Coronary artery (tissue), 2 donors: Measurements from ENCODE around the gene ITGA1.
A peak's percentile ranks its signal among the peaks of the same experiment; 100 is the strongest.
"Not testable (repeated sequence)": the region's sequence is repeated elsewhere in the genome, so short reads cannot be mapped to it uniquely, and the experiment has no call there.

Experiments used
- DNase-seq: peaks from one replicate; pipeline ENCODE4 v3.0.0-alpha.2; 2017; ENCODE audit warnings: low spot score
- H3K27ac ChIP-seq, 2 donors: fragments of 200-600 bp; sonication (generic); one replicate each; pipeline ENCODE4 v1.5.1; 2016 to 2019
- H3K4me3 ChIP-seq: fragments of 200-600 bp; sonication (generic); 2 replicates; pipeline ENCODE4 v1.5.1; 2016; ENCODE audit warnings: mild to moderate bottlenecking, moderate library complexity
- TF ChIP-seq, protein P1 (sequence below): fragments of 200-600 bp; sonication (generic); IDR thresholded peaks from one replicate; pipeline ENCODE4 v1.5.1; 2019; ENCODE audit warnings: antibody characterized with exemption

ITGA1 gene

DNA sequence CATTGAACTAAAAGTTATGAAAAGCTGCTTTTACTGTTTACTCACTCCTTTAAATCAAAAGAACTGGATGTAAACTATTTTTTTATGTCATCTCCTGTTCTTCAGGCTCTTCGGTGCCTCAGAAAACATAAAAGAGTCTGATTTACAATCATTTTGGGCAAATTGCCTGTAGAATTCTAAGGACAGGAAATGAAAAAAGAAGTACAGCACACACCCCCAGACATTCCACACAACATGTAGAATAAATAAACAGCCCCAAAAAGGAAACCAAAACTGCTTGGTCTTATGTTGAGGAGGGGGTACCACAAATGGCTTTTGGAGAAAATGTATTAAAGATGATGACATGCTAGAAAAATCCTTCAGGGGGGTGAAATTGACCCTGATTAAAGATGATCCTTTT is 57.2 kb downstream of the ITGA1 start:
- TF ChIP-seq, protein P1, sequence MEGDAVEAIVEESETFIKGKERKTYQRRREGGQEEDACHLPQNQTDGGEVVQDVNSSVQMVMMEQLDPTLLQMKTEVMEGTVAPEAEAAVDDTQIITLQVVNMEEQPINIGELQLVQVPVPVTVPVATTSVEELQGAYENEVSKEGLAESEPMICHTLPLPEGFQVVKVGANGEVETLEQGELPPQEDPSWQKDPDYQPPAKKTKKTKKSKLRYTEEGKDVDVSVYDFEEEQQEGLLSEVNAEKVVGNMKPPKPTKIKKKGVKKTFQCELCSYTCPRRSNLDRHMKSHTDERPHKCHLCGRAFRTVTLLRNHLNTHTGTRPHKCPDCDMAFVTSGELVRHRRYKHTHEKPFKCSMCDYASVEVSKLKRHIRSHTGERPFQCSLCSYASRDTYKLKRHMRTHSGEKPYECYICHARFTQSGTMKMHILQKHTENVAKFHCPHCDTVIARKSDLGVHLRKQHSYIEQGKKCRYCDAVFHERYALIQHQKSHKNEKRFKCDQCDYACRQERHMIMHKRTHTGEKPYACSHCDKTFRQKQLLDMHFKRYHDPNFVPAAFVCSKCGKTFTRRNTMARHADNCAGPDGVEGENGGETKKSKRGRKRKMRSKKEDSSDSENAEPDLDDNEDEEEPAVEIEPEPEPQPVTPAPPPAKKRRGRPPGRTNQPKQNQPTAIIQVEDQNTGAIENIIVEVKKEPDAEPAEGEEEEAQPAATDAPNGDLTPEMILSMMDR = no peak
- Histone ChIP-seq H3K4me3 (peak overlapping the region; percentile 25), H3K27ac (peak overlapping the region in 1 of 2 donors; percentile 48)
- DNase-seq = no peak

DNA sequence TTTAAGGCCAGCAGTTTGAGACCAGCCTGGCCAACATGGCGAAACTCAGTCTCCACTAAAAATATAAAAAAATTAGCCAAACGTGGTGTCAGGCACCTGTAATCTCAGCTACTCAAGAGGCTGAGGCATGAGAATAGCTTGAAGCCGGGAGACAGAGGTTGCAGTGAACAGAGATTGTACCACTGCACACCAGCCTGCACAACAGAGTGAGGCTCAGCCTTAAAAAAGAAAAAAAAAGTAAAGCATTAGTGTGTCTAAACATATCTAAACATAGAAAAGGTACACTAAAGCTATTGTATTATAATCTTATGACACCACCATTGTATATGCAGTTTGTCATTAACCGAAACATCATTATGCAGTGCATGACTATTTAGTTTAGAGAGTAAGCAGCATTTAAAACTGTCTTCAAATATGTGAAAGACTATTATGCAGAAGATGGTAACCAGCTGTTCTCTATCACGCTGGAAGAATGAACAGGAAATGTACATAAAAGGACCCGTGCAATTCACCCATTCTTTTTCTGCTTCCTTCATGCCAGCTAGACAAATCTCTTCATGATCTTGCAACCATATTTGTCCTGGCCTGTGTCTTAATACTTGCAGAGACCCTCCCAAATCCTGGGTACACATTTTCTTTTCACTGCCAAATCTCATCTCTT is 58.6 kb downstream of the ITGA1 start:
- TF ChIP-seq, protein P1 = no peak
- Histone ChIP-seq H3K4me3 (no peak overlapping the region), H3K27ac (peak overlapping the region; percentile 19 to 22)
- no peak for DNase-seq

DNA sequence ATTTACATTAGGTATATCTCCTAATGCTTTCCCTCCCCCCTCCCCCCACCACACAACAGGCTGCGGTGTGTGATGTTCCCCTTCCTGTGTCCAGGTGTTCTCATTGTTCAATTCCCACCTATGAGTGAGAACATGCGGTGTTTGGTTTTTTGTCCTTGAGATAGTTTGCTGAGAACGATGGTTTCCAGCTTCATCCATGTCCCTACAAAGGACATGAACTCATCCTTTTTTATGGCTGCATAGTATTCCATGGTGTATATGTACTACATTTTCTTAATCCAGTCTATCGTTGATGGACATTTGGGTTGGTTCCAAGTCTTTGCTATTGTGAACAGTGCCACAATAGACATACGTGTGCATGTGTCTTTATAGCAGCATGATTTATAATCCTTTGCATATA is 61.0 kb downstream of the ITGA1 start:
- H3K27ac ChIP-seq, H3K4me3 ChIP-seq: not testable (repeated sequence)

DNA sequence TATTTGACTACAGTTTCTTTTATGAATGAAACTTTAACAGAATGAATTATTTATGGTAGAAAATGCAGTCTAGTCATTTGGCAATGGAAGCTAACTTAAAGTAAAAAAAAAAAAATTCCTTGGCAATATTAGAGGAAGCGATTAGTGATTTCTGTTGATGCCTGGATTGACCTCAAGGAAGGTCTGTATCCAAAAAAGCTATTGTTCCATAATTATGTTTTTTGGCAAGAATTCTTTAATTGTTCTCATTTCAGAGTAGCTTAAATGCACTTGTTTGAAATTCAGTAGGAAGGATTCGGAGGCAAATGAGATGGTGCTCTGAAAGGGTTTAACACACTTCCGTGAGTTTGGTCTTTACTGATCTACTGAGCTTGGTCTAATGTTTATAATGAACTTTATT is 61.8 kb downstream of the ITGA1 start:
- Histone ChIP-seq H3K27ac (no peak overlapping the region), H3K4me3 (no peak overlapping the region)
- TF ChIP-seq, protein P1 = no peak
- no peak for DNase-seq

More for the DNA sequence above, 61.0 kb downstream of the ITGA1 start:
- not testable (repeated sequence) for DNase-seq

DNA sequence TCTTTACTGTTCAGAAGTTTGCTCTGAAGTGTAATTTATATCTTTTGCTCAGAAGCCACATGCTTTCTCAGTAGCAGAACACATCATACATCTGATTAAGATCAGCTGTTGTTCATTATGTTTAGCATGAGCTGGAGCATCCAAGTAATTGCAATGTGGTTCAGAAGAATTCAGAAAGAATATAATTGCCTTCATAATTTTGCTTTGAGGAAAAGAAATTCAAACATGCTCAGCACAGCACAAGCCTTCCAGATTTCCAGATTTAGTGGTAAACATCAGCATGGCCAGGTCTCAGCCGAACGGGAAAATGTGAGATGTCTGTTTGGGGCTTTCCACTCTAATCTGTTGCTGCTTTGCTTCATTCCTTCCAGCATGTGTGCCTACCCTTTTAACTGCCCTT is 65.9 kb downstream of the ITGA1 start:
- TF ChIP-seq, protein P1 = no peak
- no peak for DNase-seq
- H3K27ac ChIP-seq = peak overlapping the region; percentile 43 to 55
- no peak overlapping the region for H3K4me3 ChIP-seq

DNA sequence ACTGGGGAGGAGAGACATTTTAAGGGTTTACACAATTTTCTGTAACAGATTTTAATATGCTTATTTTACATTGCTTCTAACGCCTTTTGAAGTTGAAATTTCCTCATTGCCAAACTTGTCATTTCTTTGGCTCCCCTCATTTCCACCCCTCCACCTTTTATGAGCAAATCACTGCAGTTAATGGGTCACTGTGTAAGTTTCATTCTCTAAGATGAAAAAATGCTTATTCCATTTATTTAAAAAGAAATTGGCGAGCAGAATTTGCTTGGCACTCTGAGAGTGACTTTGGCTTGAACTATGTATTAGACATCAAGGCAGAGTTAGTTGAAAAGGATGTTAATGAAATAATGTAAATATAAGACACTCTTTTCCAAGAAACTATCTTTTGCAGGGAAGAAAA is 66.6 kb downstream of the ITGA1 start:
- Histone ChIP-seq H3K27ac (peak overlapping the region in 1 of 2 donors; percentile 55), H3K4me3 (no peak overlapping the region)
- DNase-seq = no peak

DNA sequence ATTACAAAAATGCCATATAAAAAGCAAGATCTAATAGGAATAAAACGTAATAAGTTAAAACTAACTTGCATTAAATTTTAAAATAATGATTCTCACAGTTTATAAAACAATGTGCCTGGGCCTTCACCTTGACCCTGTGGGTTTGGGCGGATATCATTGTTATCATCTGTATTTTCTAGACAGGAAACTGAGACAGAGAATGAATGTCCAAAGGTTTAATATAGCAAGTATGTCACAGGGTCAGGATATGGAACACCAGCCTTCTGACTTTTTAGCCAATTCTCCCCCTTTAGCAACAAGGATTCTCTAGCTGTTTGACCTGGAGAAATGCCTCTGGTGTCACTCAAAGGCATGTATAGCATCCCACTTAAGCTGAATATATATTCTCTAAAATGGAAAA is 67.2 kb downstream of the ITGA1 start:
- DNase-seq = no peak
- TF ChIP-seq, protein P1 = no peak
- Histone ChIP-seq H3K27ac (peak overlapping the region in 1 of 2 donors; percentile 24), H3K4me3 (no peak overlapping the region)

More for the DNA sequence above, 66.6 kb downstream of the ITGA1 start:
- TF ChIP-seq, protein P1 = no peak
